22Rv1 (cell line): ENCODE measurements around the gene TSPAN9.

Source experiments
- H3K27ac ChIP-seq: fragments of 450-650 bp; 2 replicates; pipeline ENCODE4 v1.5.1; 2017
- ZFX ChIP-seq: fragments of 450-650 bp; IDR thresholded peaks from 2 replicates; pipeline ENCODE4 v1.6.1; 2017; ENCODE audit warnings: antibody characterized with exemption, borderline replicate concordance
- TF ChIP-seq, protein P1 (sequence below): fragments of 450-650 bp; IDR thresholded peaks from 2 replicates; pipeline ENCODE4 v1.5.1; 2017; ENCODE audit warnings: mild to moderate bottlenecking

Gene TSPAN9

DNA sequence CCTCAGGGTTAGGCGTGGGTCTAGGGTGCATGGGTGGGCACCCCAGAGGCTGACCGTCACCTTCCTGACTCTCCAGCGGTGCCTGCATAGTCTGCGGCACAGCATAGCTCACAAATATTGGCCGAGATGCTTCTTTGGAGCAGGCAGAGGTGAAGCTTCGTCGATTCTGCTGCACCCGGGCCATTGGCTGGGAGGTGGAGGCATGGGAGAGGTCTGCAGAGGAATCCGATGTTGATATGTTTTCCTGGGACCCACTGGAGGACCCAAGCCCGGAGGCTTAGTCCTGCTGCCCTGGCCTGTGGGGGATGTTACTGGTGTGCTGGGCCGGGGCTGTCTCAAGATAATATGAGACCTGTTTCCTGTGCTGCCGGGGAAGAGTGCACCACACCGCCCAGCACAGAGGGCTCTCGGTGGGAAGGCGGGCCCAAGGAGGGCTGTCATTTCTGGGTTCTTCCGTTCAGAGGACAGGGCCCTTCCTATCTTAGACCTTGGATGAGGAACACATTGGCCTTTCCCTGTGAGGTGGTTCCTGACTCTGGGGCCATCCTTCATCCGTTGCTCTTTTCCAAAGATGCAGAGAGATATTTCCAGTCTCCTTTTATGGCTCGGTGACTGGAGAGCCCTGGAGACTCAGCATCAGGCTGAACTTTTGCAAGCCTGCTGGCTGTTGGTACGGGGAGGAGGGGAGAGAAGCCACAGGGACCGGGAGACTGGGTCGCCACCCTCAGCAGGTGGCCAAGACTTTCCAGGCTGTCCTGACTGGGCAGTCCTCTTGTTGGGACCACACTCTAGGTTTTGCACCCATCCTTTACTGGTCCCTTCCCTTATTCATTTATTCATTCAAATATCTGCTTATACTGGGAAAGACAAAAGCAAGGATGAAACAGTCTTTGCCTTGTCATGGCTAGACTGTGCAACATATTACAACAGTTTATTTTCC is 143.5 kb downstream of the TSPAN9 start:
- TF ChIP-seq, protein P1, sequence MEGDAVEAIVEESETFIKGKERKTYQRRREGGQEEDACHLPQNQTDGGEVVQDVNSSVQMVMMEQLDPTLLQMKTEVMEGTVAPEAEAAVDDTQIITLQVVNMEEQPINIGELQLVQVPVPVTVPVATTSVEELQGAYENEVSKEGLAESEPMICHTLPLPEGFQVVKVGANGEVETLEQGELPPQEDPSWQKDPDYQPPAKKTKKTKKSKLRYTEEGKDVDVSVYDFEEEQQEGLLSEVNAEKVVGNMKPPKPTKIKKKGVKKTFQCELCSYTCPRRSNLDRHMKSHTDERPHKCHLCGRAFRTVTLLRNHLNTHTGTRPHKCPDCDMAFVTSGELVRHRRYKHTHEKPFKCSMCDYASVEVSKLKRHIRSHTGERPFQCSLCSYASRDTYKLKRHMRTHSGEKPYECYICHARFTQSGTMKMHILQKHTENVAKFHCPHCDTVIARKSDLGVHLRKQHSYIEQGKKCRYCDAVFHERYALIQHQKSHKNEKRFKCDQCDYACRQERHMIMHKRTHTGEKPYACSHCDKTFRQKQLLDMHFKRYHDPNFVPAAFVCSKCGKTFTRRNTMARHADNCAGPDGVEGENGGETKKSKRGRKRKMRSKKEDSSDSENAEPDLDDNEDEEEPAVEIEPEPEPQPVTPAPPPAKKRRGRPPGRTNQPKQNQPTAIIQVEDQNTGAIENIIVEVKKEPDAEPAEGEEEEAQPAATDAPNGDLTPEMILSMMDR, result no peak
- no peak for TF ChIP-seq ZFX

DNA sequence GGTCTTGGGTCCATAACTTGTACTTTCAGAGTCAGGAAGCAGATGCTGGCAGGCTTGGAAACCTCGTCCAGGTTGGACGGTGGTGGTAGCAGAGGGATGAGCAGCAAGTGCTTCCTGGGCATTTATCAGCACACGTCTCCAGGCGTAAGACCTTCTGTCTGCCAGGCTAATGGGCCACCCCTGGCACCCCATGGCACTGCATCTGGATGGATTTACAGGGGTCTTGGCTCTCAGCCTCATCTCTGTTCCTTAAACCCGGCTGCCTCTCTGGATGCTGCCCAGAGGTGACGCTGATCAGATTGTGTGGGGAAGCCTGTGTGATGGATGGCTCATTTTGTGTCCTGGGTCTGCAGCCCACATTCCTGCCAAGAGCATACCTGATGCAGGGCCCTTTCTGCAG is 145.1 kb downstream of the TSPAN9 start:
- no peak overlapping the region for H3K27ac ChIP-seq
- TF ChIP-seq, protein P1, result no peak
- no peak for TF ChIP-seq ZFX

More for the DNA sequence above, 143.5 kb downstream of the TSPAN9 start:
- H3K27ac ChIP-seq, result no peak overlapping the region

DNA sequence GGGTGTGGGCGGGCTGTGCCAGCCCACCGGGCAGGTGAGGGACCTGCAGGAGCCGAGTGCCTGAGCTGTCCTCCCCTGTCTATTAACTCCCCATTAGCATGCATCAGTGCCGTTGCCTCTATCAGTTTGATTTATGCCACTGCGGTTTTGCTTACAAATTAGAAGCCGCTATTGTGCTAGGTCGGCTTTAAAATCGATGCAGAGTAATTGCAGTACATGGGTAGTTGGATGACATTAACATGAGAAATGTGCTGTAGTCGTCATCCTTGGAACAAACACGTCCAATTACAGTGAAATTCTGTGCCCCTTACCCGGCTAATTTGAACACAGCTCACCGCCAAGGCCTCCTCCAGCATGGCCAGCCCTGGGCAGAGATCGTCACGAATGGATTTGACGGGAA is 145.8 kb downstream of the TSPAN9 start:
- no peak overlapping the region for H3K27ac ChIP-seq
- TF ChIP-seq, protein P1, result no peak
- no peak for TF ChIP-seq ZFX

DNA sequence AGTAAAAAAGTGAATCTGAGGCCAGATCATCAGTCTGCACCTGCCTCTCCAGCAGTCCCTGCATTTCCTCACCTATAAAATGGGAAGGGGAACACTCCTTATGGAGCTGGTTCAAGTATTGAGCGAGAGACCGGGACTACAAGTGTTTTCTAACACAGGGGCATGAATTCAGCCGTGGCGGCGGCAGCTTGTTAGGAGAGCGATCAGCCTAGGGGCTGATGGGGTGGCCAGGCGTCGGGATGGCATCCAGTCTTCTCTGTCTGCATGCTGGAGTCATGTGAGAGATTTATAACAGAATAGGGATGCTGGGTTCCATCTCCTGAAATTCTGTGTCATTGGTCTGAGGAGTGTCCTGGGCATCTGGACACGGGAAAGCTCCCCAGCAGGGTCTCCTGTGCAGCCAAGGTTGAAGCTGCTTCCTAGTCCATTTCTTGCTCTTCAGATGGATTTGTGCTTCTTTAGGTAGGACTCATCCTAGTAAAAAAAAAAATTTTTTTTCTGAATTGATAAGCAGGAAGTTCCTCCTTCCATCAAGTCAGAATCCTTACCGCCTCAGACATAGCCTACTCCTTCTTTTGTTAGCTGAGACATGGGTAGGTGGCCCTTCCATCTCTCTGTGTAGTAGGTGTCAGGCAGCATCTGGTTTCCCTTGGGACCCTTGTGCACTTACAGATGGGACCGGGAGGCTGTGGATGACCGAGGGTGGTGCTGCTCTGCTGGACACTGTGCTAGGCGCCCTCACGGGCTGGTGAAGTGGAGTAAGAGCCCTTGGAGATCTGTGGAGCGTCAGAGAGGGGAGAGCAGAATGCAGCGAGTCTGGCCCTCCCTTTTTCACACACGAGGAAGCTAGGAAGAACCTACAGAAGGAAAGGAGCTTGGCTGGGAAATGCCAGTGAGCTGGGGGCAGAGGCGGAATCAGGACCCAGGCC is 146.7 kb downstream of the TSPAN9 start:
- TF ChIP-seq, protein P1, result no peak
- TF ChIP-seq ZFX, result no peak
- H3K27ac ChIP-seq, result no peak overlapping the region

DNA sequence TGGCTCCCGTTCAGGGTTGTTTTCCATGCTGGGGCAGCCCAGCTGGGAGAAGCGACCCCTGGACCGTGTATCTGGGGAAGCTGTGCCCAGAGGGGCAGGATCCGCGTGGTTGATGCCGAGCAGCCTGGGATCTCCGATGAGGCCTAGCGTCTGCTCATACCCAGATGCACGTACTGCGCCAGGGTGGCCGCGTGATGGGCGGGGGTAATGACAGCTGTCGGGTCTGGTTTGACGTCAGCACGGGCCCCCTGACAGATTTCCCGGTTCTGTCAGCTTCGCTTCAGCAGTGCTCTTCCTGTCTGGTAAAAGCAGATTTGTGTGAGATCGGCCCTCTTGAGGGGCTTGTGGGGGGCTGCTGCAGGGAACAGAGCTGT is 147.3 kb downstream of the TSPAN9 start:
- no peak overlapping the region for H3K27ac ChIP-seq
- TF ChIP-seq, protein P1, result no peak
- no peak for TF ChIP-seq ZFX

DNA sequence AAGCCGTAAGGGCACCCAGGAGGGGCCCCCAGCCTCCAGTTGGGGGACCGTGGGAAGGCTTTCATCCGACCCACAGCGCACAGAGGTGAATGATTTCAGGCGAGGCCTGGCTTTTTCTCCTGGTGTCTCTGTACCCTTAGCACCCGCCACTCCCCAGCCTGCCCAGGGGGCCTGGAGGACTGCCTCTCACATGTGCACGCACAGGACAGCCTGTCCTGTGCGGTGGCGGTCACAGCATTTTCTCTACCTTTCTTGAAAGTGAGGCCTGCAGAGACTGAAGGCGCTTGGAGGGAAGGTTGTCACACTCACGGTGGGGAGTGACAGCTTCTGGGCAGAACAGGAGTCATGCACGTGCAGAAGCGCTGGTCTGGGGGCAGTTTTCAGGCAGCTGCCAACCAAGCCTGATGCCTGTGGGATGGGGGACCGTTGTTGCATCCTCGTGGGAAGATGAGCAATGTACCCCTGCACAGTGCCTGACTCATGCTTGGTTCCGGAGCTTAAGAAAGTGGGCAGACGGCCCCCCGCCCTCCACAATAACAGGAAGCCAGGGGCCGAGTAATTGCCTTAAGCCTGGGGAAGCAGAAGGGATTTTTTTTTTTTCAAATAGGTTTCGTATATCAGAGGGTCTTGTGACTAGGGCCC is 148.1 kb downstream of the TSPAN9 start:
- H3K27ac ChIP-seq, result no peak overlapping the region
- TF ChIP-seq, protein P1, result no peak
- no peak for TF ChIP-seq ZFX
